Lung (tissue), 12 donors: Measurements from ENCODE around the gene UBA52. TPM values are rescaled to one million over a fixed set of nuclear protein-coding genes. Genes with fewer than 3 reads are reported as not detected.

Source experiments
- ATAC-seq: fragments of 200-7000 bp; cut with Tn5 transposase; one replicate; pipeline ENCODE4 v1.9.1; 2020; ENCODE audit warnings: moderate number of reproducible peaks; ENCODE audit not compliant: insufficient read depth, low FRiP score
- DNase-seq, 3 donors: peaks; one replicate each; pipeline ENCODE4 v3.0.0-alpha.2; 2013 to 2017
- H3K27ac ChIP-seq, 2 donors: one replicate each; pipeline ENCODE4 v1.5.1; 2013; ENCODE audit warnings: mild to moderate bottlenecking in 2 of 2, moderate library complexity in 2 of 2, control low read depth in 1 of 2, inconsistent platforms in 1 of 2, low read depth in 1 of 2, low read length in 1 of 2
- H3K27me3 ChIP-seq, 3 donors: one replicate each; pipeline ENCODE4 v1.5.1; 2013; ENCODE audit warnings: low read length in 2 of 3; ENCODE audit not compliant: control insufficient read depth in 3 of 3, insufficient read depth in 3 of 3
- H3K36me3 ChIP-seq, 4 donors: one replicate each; pipeline ENCODE4 v1.5.1; 2013; ENCODE audit warnings: low read length in 4 of 4, mild to moderate bottlenecking in 1 of 4, moderate library complexity in 1 of 4; ENCODE audit not compliant: control insufficient read depth in 4 of 4, insufficient read depth in 4 of 4
- H3K4me1 ChIP-seq, 5 donors: one replicate each; pipeline ENCODE4 v1.5.1; 2013; ENCODE audit warnings: low read length in 5 of 5, mild to moderate bottlenecking in 2 of 5, moderate library complexity in 1 of 5; ENCODE audit not compliant: control insufficient read depth in 5 of 5, insufficient read depth in 5 of 5
- H3K4me3 ChIP-seq: one replicate; pipeline ENCODE4 v1.5.1; 2013; ENCODE audit warnings: mild to moderate bottlenecking, control low read depth, moderate library complexity
- H3K9ac ChIP-seq, 2 donors: one replicate each; pipeline ENCODE4 v1.5.1; 2013; ENCODE audit warnings: low read length in 2 of 2, control low read depth in 1 of 2; ENCODE audit not compliant: insufficient read depth in 1 of 2
- H3K9me3 ChIP-seq, 4 donors: one replicate each; pipeline ENCODE4 v1.5.1; 2013; ENCODE audit warnings: low read length in 3 of 4, mild to moderate bottlenecking in 1 of 4, moderate library complexity in 1 of 4; ENCODE audit not compliant: control insufficient read depth in 4 of 4, insufficient read depth in 3 of 4
- WGBS, 2 donors: extraction: QIAGEN DNeasy Blood & Tissue Kit; methylation state at CpG; one replicate each; pipeline ENCODE4 v1.1.7; 2013; 5-methylcytosine and 5-hydroxymethylcytosine counted together
- polyA plus RNA-seq, 2 donors: library from polyadenylated mRNA; stranded (reverse); fragments of 200-250 nt; gene quantifications; one replicate each; pipeline ENCODE4 v1.2.1, GENCODE V29; 2013
- total RNA-seq, 2 donors: library from RNA; depleted of rRNA in 1 of 2; stranded (reverse); fragments of >200 nt in 1 of 2; gene quantifications; one replicate each; pipeline ENCODE4 v1.2.1, GENCODE V29; 2014 to 2021
- TF ChIP-seq, protein P1 (sequence below): IDR thresholded peaks from 2 replicates; pipeline ENCODE4 v1.5.1; 2012; ENCODE audit warnings: mild to moderate bottlenecking; ENCODE audit errors: control extremely low read depth, extremely low read depth
- donor health status: control.
- donor health status: control.
- donor health status: Bipolar disorder and iron deficiency.
- donor health status: healthy.
- donor health status: DM: yes; HTN: yes; CAD: no.

UBA52 gene
- total and polyA plus RNA-seq, 4 donors, result 689 to 1,266 (median 1,030) TPM

DNA sequence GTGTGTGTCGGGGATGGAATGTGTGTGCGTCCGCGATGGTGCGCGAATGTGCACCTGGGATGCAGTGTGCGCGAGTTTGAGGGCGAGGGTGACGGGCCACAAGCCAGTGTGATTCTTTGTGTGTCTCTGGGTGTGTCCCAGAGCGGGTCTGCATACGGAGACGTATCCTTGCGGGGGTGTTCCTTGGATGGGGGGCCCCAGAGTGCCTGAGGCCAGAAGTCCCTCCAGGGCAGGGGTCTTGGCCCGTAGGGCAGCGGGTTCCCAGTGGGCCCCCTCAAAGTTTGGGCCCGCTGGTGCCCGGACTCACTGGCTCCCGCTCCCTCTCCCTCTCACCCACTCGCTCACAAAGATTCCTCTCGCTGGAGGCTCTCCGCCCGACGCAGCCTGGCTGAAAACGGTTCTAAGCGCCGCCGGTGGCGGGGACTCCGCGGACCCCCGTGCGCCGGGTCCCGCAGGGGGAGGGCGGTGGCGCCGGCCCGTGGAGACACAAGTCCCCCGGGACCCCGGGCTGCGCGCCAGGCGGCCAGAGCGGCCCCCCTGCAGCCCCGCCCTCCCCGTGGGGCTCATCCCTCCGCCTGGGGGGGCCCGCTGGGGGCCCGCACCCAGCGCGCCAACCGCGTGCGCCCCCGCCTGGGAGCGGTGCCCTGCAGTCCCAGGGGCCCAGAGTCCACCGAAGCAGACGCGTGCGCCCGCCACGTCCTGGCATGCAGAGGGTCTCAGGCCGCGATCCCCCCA, 34.1 kb downstream of the UBA52 start:
- Histone ChIP-seq H3K36me3 (no peaks in the 10 kb centered on the region), H3K9me3 (peaks cover 0 to 4% (median 0%) of the 10 kb centered on the region in 4 donors), H3K9ac (no peak overlapping the region), H3K4me1 (peaks cover 0 to 17% (median 2%) of the 10 kb centered on the region in 5 donors), H3K27me3 (peaks cover 0 to 47% (median 39%) of the 10 kb centered on the region in 3 donors), H3K4me3 (no peak overlapping the region), H3K27ac (no peak overlapping the region)
- WGBS, 2 donors, result 3 to 4% methylated on average over 63 to 65 of the region's 65 CpGs
- ATAC-seq (no peak), DNase-seq (peak in 1 of 3 donors; percentile 16)
- TF ChIP-seq, protein P1, sequence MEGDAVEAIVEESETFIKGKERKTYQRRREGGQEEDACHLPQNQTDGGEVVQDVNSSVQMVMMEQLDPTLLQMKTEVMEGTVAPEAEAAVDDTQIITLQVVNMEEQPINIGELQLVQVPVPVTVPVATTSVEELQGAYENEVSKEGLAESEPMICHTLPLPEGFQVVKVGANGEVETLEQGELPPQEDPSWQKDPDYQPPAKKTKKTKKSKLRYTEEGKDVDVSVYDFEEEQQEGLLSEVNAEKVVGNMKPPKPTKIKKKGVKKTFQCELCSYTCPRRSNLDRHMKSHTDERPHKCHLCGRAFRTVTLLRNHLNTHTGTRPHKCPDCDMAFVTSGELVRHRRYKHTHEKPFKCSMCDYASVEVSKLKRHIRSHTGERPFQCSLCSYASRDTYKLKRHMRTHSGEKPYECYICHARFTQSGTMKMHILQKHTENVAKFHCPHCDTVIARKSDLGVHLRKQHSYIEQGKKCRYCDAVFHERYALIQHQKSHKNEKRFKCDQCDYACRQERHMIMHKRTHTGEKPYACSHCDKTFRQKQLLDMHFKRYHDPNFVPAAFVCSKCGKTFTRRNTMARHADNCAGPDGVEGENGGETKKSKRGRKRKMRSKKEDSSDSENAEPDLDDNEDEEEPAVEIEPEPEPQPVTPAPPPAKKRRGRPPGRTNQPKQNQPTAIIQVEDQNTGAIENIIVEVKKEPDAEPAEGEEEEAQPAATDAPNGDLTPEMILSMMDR, result no peak

DNA sequence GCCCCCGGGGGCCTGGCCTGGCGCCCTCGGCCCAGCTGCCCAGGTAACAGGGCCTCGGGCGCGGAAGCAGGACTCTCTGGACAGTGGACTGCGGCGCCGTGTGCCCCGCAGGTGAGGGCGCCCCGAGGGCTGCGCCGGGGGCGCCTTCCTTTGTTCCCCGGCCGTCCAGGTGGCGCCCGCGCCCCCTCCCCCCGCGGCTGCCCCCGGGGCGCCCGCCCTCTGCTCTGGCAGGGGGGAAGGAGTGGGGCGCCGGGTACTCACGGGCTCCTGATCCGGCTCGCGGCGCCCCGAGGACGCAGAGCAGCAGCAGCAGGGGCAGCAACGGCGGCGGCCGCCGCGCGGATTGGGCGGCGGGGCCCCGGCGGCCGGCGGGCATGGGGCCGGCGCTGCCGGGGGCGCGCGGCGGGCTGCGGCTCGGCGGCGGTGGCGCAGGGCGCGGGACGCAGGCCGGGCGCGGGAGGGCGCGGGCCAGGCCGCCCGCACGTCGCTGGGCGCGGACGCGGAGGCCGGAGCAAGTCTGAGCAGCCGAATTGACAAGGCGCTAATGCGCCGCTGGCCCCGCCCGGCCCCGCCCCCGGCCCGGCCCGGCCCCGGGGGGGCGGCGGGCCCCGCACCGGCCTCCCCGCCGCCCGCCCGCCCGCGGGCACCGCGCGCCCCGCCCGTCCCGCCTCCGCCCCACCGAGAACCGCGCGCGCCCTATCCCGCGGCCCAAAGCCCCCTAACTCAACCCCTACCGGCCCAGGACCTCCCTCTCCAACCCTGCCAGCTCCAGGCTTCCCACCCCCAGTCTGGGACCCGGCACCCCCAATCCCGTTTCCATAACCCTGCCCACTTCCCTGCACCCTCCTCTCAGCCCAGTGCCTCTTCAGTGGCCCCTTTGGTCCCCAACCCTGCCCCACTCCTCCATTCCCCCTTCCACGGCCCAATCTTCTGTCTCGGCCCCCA, 34.9 kb downstream of the UBA52 start, which contains the start of gene CRLF1:
TSS of gene CRLF1 (minus strand) at position 519 of the 945 bp plus-strand sequence. CDS start at position 376, 143 bp downstream.
- TF ChIP-seq, protein P1, result no peak
- no peak for ATAC-seq
- Histone ChIP-seq H3K4me1 (peaks cover 0 to 22% (median 2%) of the 10 kb centered on the region in 5 donors), H3K27me3 (peaks cover 0 to 52% (median 45%) of the 10 kb centered on the region in 3 donors), H3K36me3 (no peaks in the 10 kb centered on the region), H3K4me3 (no peak within 1 kb of the TSS), H3K27ac (no peak within 1 kb of the TSS), H3K9me3 (peaks cover 0 to 4% (median 0%) of the 10 kb centered on the region in 4 donors), H3K9ac (no peak within 1 kb of the TSS)
- peak; percentile 46 to 79 (median 71) for DNase-seq
- 1% methylated on average over 34 to 115 of the region's 116 CpGs for WGBS, 2 donors

DNA sequence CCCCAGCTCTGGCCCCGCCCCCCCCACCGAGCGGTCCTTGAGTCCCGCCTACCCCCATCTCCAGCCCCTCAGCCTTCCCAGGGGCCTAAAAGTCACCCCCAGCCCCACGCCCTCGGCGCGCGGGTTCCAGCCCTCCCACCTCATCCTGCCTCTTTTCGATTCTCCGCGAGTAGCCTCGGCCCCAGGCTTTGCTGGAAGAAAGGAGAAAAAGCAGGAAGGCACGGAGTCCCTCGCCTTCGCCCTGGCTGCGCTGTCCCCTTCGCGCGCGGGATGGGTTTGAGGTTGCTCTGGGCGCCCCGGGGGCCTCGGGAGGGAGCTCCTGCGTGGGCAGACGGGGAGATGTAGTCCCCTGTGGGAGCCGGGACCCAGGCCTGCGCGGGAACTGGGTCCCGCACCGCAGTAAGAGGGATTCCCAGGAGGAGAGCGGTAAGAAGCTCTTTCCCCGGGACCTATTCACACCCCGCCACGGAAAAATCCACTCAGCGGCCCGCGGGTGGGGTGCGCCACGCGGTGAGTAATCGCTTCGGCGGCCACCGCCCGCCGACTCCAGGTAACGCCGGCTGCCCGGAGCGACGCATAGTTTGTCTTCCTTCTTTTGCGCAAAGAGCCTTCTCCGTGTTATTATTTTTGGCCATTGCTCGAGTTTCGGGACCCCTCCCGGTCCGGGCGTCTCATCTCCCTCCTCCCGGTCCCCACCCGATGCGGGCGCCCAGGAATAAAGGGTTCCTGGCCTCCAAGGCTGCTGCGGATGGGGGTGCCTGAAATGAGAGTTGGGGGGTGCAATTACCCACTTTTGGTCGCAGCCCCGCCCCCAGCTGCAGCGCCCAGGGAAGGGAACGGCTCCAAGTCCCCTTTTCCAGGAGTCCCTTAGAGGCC, 35.8 kb downstream of the UBA52 start:
- Histone ChIP-seq H3K4me3 (no peak overlapping the region), H3K9ac (no peak overlapping the region), H3K27me3 (peaks cover 0 to 60% (median 51%) of the 10 kb centered on the region in 3 donors), H3K27ac (no peak overlapping the region), H3K4me1 (peaks cover 0 to 27% (median 10%) of the 10 kb centered on the region in 5 donors), H3K9me3 (peaks cover 0 to 4% (median 0%) of the 10 kb centered on the region in 4 donors), H3K36me3 (no peaks in the 10 kb centered on the region)
- 1 to 2% methylated on average over 67 to 68 of the region's 68 CpGs for WGBS, 2 donors
- DNase-seq (no peak), ATAC-seq (no peak)
- TF ChIP-seq, protein P1, result no peak
